Stimulated activated CD8-positive, alpha-beta memory T cell treated with anti-CD3 and anti-CD28 coated beads, Interleukin-4, amount 100 ng/mL, for 1 hour (primary cell): ENCODE data around the gene LYZL2.
"Not testable (repeated sequence)": the region's sequence is repeated elsewhere in the genome, so short reads cannot be mapped to it uniquely, and the experiment has no call there.

ENCODE experiments used
- DNase-seq, 2 donors: peaks; one replicate each; pipeline ENCODE4 v3.0.0-alpha.2; 2020; ENCODE audit warnings: low read depth in 2 of 2, low spot score in 1 of 2

LYZL2 gene

GRCh38 chr10:30639946-30640786 lies 10.6 kb upstream of the LYZL2 start:
- DNase-seq = peak in 1 of 2 donors; percentile 5

- no peak for DNase-seq
These were observed 8.4 kb upstream of the LYZL2 start for GRCh38 chr10:30637881-30638467.

GRCh38 chr10:30631188-30631587 lies 1.6 kb upstream of the LYZL2 start:
- no peak for DNase-seq

GRCh38 chr10:30630571-30630970 lies 1.0 kb upstream of the LYZL2 start:
- no peak for DNase-seq

- DNase-seq = not testable (repeated sequence)
These were observed 977 bp downstream of the LYZL2 start for GRCh38 chr10:30628576-30628975.

GRCh38 chr10:30626837-30627236 lies 2.7 kb downstream of the LYZL2 start:
- not testable (repeated sequence) for DNase-seq

- DNase-seq = not testable (repeated sequence)
These were observed 3.4 kb downstream of the LYZL2 start for GRCh38 chr10:30626196-30626595.

- DNase-seq = no peak
These were observed 4.5 kb downstream of the LYZL2 start for GRCh38 chr10:30625080-30625479.

GRCh38 chr10:30619966-30620365 lies 9.6 kb downstream of the LYZL2 start:
- no peak for DNase-seq

- no peak for DNase-seq
These were observed 12.5 kb downstream of the LYZL2 start for GRCh38 chr10:30617070-30617469.

- not testable (repeated sequence) for DNase-seq
These were observed 18.5 kb downstream of the LYZL2 start for GRCh38 chr10:30611041-30611440.

- no peak for DNase-seq
These were observed 21.7 kb downstream of the LYZL2 start for GRCh38 chr10:30607814-30608213.

GRCh38 chr10:30606313-30606712 lies 23.2 kb downstream of the LYZL2 start:
- no peak for DNase-seq

- not testable (repeated sequence) for DNase-seq
These were observed 24.0 kb downstream of the LYZL2 start for GRCh38 chr10:30605341-30606121.

GRCh38 chr10:30603589-30603988 lies 26.0 kb downstream of the LYZL2 start:
- DNase-seq = no peak

GRCh38 chr10:30602747-30603146 lies 26.8 kb downstream of the LYZL2 start:
- DNase-seq = no peak

- no peak for DNase-seq
These were observed 29.5 kb downstream of the LYZL2 start for GRCh38 chr10:30600005-30600404.

- no peak for DNase-seq
These were observed 31.3 kb downstream of the LYZL2 start for GRCh38 chr10:30598105-30598776.

GRCh38 chr10:30597433-30597824 lies 32.1 kb downstream of the LYZL2 start:
- DNase-seq = not testable (repeated sequence)

GRCh38 chr10:30596493-30597432 lies 32.8 kb downstream of the LYZL2 start:
- not testable (repeated sequence) for DNase-seq
